K562 (cell line): ENCODE results near the gene UPF2. TPM values are rescaled to one million over a fixed set of nuclear protein-coding genes. Genes with fewer than 3 reads are reported as not detected.
A peak's percentile ranks its signal among the peaks of the same experiment; 100 is the strongest.

Experiments used
- ATF2 ChIP-seq: sonication (generic); formaldehyde crosslinking; IDR thresholded peaks from 2 replicates; pipeline ENCODE4 v1.8.1; 2022; ENCODE audit warnings: missing genetic modification reagents
- ATF7 ChIP-seq: fragments of 450-650 bp; IDR thresholded peaks from 2 replicates; pipeline ENCODE4 v1.7.1; 2014; ENCODE audit warnings: mild to moderate bottlenecking, moderate library complexity
- CTCFL ChIP-seq: IDR thresholded peaks from 2 replicates; pipeline ENCODE4 v1.6.1; 2011; ENCODE audit warnings: borderline replicate concordance, low read depth, mild to moderate bottlenecking, moderate library complexity, low read length; ENCODE audit not compliant: insufficient read depth, poor library complexity, severe bottlenecking
- ELF4 ChIP-seq: fragments of 450-650 bp; formaldehyde crosslinking; IDR thresholded peaks from 2 replicates; pipeline ENCODE4 v1.4.0; 2022; ENCODE audit warnings: missing genetic modification characterization
- ETV6 ChIP-seq, 3 experiments: fragments of 150-350 bp in 1 of 3; sonication (generic) in 1 of 3; formaldehyde crosslinking in 1 of 3; IDR thresholded peaks; 2 replicates each; pipeline versions ENCODE4 v1.6.1 to v1.8.0; 2014 to 2022; ENCODE audit warnings: borderline replicate concordance in 2 of 3, low read depth in 2 of 3, antibody characterized with exemption in 1 of 3, low read length in 1 of 3, mild to moderate bottlenecking in 1 of 3, missing genetic modification reagents in 1 of 3
- EWSR1 ChIP-seq: fragments of 450-650 bp; IDR thresholded peaks from 2 replicates; pipeline ENCODE4 v1.6.1; 2018; ENCODE audit warnings: borderline replicate concordance, mild to moderate bottlenecking, low read depth, moderate library complexity; ENCODE audit not compliant: partially characterized antibody
- FOXK2 ChIP-seq, 2 experiments: fragments of 450-650 bp; IDR thresholded peaks in 1 of 2; conservative IDR thresholded peaks in 1 of 2; 2 replicates each; pipeline ENCODE4 v1.6.1; 2016; ENCODE audit warnings: low read depth in 2 of 2, mild to moderate bottlenecking in 1 of 2
- HMG20A ChIP-seq: fragments of 450-650 bp; formaldehyde crosslinking; conservative IDR thresholded peaks from 2 replicates; pipeline ENCODE4 v1.4.0; 2020; ENCODE audit warnings: mild to moderate bottlenecking, mixed read lengths
- JUNB ChIP-seq: fragments of 450-650 bp; formaldehyde crosslinking; conservative IDR thresholded peaks from 2 replicates; pipeline ENCODE4 v1.4.0; 2020; ENCODE audit warnings: mild to moderate bottlenecking
- KAT7 ChIP-seq: sonication (generic); formaldehyde crosslinking; IDR thresholded peaks from 2 replicates; pipeline ENCODE4 v1.8.0; 2022; ENCODE audit warnings: missing genetic modification reagents, mild to moderate bottlenecking, borderline replicate concordance
- MAFF ChIP-seq: IDR thresholded peaks from 2 replicates; pipeline ENCODE4 v1.6.1; 2012; ENCODE audit warnings: low read length, improper control_type of control experiment
- MTF1 ChIP-seq: fragments of 250-450 bp; sonication (Bioruptor Pico); IDR thresholded peaks from 2 replicates; pipeline ENCODE4 v1.9.0; 2021; ENCODE audit warnings: moderate library complexity, mild to moderate bottlenecking, inconsistent platforms, borderline replicate concordance
- NFXL1 ChIP-seq: fragments of 450-650 bp; formaldehyde crosslinking; IDR thresholded peaks from 2 replicates; pipeline ENCODE4 v1.4.0; 2021; ENCODE audit warnings: mild to moderate bottlenecking
- TBP ChIP-seq: optimal IDR thresholded peaks from 2 replicates; pipeline ENCODE3; 2011; ENCODE audit warnings: low read depth, low read length, improper control_type of control experiment
- ZNF165 ChIP-seq: fragments of 250-450 bp; sonication (Bioruptor Pico); IDR thresholded peaks from 2 replicates; pipeline ENCODE4 v1.4.0; 2020; ENCODE audit warnings: borderline replicate concordance
- ZNF778 ChIP-seq: fragments of 450-650 bp; formaldehyde crosslinking; IDR thresholded peaks from 2 replicates; pipeline ENCODE4 v1.4.0; 2020; ENCODE audit warnings: mild to moderate bottlenecking, moderate library complexity
- polyA plus RNA-seq, 8 experiments: library from polyadenylated mRNA; depleted of rRNA in 4 of 8; stranded (reverse) in 5 of 8; unstranded in 3 of 8; fragments of >200 nt; fragmentation: Nextera tagmentation in 2 of 8; fragmentation: Illumina TruSeq in 1 of 8; extraction: Ambion mirVana in 2 of 8; extraction: Trizol in 1 of 8; gene quantifications; 2 replicates each; pipeline versions ENCODE4 v1.2.1 to v1.2.3, GENCODE V29; 2011 to 2014; ENCODE audit warnings: inconsistent platforms in 1 of 8, missing spikeins in 1 of 8
- total RNA-seq, 7 experiments: library from RNA; depleted of rRNA in 6 of 7; stranded (reverse); fragments of >200 nt in 6 of 7; fragmentation: Illumina TruSeq in 2 of 7; extraction: Trizol in 2 of 7; gene quantifications; 2 replicates each; pipeline versions ENCODE4 v1.2.1 to v1.2.3, GENCODE V29; 2011 to 2021; ENCODE audit warnings: low replicate concordance in 1 of 7
- TF ChIP-seq, protein P1 (sequence below): sonication (generic); formaldehyde crosslinking; IDR thresholded peaks from 2 replicates; pipeline ENCODE4 v1.8.1; 2023; ENCODE audit warnings: mild to moderate bottlenecking, missing genetic modification reagents
- TF ChIP-seq, protein P2 (sequence below): sonication (generic); formaldehyde crosslinking; IDR thresholded peaks from 2 replicates; pipeline ENCODE4 v1.8.1; 2023; ENCODE audit warnings: mild to moderate bottlenecking, missing genetic modification reagents
- TF ChIP-seq, protein P3 (sequence below): fragments of 450-650 bp; formaldehyde crosslinking; IDR thresholded peaks from 2 replicates; pipeline ENCODE4 v1.4.0; 2022; ENCODE audit warnings: missing genetic modification characterization

The UPF2 gene
- total and polyA plus RNA-seq, 9 of the 15 experiments (the other 6 are each of a cell fraction or from before 2014, with no cell fraction given), result 13.9 to 37.7 (median 23.7) TPM

GRCh38 chr10:11891776-11892486 lies 150.7 kb downstream of the UPF2 start (continued):
- TF ChIP-seq JUNB (CRISPR knock-in tag), result no peak
- TF ChIP-seq ZNF165 (CRISPR knock-in tag), result no peak
- no peak for TF ChIP-seq CTCFL
- no peak for TF ChIP-seq KAT7 (CRISPR knock-in tag)
- TF ChIP-seq MAFF, result no peak
- TF ChIP-seq ETV6 (IDR thresholded peaks at IDR 0.05; ENCODE audit: borderline replicate concordance in 1 of 2, low read depth in 2 of 2, low read length in 1 of 2), result no peak
- no peak for TF ChIP-seq ETV6 (CRISPR knock-in tag; IDR thresholded peaks at IDR 0.05; ENCODE audit: borderline replicate concordance)
- TF ChIP-seq, protein P1, sequence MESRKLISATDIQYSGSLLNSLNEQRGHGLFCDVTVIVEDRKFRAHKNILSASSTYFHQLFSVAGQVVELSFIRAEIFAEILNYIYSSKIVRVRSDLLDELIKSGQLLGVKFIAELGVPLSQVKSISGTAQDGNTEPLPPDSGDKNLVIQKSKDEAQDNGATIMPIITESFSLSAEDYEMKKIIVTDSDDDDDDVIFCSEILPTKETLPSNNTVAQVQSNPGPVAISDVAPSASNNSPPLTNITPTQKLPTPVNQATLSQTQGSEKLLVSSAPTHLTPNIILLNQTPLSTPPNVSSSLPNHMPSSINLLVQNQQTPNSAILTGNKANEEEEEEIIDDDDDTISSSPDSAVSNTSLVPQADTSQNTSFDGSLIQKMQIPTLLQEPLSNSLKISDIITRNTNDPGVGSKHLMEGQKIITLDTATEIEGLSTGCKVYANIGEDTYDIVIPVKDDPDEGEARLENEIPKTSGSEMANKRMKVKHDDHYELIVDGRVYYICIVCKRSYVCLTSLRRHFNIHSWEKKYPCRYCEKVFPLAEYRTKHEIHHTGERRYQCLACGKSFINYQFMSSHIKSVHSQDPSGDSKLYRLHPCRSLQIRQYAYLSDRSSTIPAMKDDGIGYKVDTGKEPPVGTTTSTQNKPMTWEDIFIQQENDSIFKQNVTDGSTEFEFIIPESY (CRISPR knock-in tag), result peak; percentile 7; the same call in 1 of the 2 replicates
- no peak for TF ChIP-seq EWSR1
- TF ChIP-seq ATF2, result no peak
- no peak for TF ChIP-seq ELF4 (CRISPR knock-in tag)
- TF ChIP-seq HMG20A (CRISPR knock-in tag), result no peak
- TF ChIP-seq, protein P2, sequence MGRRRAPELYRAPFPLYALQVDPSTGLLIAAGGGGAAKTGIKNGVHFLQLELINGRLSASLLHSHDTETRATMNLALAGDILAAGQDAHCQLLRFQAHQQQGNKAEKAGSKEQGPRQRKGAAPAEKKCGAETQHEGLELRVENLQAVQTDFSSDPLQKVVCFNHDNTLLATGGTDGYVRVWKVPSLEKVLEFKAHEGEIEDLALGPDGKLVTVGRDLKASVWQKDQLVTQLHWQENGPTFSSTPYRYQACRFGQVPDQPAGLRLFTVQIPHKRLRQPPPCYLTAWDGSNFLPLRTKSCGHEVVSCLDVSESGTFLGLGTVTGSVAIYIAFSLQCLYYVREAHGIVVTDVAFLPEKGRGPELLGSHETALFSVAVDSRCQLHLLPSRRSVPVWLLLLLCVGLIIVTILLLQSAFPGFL (CRISPR knock-in tag), result no peak
- no peak for TF ChIP-seq NFXL1 (CRISPR knock-in tag)
- no peak for TF ChIP-seq FOXK2 (conservative IDR thresholded peaks at IDR 0.05 in 1 of 2, IDR thresholded peaks at IDR 0.05 in 1 of 2; ENCODE audit: low read depth in 2 of 2)
- TF ChIP-seq, protein P3, sequence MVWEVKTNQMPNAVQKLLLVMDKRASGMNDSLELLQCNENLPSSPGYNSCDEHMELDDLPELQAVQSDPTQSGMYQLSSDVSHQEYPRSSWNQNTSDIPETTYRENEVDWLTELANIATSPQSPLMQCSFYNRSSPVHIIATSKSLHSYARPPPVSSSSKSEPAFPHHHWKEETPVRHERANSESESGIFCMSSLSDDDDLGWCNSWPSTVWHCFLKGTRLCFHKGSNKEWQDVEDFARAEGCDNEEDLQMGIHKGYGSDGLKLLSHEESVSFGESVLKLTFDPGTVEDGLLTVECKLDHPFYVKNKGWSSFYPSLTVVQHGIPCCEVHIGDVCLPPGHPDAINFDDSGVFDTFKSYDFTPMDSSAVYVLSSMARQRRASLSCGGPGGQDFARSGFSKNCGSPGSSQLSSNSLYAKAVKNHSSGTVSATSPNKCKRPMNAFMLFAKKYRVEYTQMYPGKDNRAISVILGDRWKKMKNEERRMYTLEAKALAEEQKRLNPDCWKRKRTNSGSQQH, result no peak
- TF ChIP-seq ZNF778, result no peak
- no peak for TF ChIP-seq ATF7
- TF ChIP-seq TBP, result no peak
- no peak for TF ChIP-seq MTF1
